HG02852 (cell line): ENCODE results near the gene FAM240B.
A peak's percentile ranks its signal among the peaks of the same experiment; 100 is the strongest.

ENCODE experiments used
- ATAC-seq: cut with Tn5 transposase; IDR thresholded peaks from one replicate; pipeline ENCODE4 v1.9.1; 2021; ENCODE audit warnings: mild to moderate bottlenecking, moderate library complexity; ENCODE audit not compliant: unreplicated experiment

The FAM240B gene

GRCh38 chr9:38705917-38706316, 14.0 kb downstream of the FAM240B start:
- no peak for ATAC-seq

DNA sequence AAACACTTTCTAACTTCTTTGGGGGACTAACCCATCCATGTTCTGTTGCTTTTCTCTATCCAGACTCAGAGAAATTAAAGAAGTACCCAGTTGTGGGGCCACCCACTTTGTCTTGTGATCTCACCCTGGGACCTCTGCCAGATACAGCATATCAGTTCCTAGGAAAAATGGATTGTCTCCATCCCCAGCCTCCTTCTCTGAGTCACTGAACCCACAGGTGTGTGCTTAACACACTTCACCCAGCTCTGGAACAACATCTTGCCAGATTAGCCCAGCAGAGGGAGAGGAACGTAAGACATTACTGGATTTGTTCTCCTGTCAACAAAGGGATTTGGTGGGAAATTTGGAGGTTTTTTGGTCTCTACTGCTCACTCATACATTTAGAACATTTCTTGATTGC, 19.2 kb downstream of the FAM240B start:
- ATAC-seq, result no peak

GRCh38 chr9:38699337-38699736, 20.6 kb downstream of the FAM240B start:
- no peak for ATAC-seq

DNA sequence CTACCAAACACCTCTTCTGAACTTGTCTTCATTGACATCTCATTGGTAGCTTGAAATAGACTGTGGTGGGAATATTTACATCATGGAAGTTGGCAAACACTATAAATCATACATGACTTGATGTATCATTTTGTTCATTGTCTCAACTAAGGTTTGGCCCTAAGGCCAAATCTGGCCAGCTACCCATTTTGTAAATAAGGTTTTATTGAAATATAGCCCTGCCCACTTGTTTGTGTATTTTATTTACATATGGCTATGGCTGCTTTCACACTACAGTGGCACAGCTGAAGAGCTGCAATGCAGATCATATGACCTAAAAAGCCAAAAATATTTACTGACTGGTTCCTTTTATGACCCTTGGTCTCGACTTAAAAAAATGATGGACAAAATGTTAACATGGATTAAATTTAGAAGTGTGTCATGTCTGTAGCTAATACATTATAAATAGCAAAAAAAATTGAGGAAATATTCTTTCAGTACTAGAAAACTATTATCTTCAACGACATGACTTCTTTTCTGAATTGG, 22.1 kb downstream of the FAM240B start:
- ATAC-seq, result no peak

GRCh38 chr9:38696999-38697398, 22.9 kb downstream of the FAM240B start:
- ATAC-seq, result no peak

GRCh38 chr9:38694676-38695075, 25.3 kb downstream of the FAM240B start:
- ATAC-seq, result no peak

DNA sequence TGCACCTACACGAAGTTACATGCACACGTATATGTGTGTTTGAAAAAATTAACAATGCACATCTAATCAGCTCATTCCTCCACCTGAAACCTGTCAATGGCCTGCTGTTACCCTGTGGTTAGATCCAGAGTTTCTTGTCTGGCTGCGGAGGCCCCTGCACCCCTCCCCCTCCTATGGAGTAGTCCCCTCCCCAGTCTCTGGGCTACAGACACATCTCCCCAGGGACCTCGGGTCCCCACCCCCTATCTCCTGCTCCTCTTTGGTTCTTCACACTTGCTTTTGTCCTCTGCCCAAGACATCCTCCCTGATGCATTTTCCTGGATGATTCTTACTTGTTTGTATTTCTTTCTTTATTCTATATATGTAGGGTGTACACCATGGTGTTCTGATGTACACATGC, 27.2 kb downstream of the FAM240B start:
- ATAC-seq, result no peak

DNA sequence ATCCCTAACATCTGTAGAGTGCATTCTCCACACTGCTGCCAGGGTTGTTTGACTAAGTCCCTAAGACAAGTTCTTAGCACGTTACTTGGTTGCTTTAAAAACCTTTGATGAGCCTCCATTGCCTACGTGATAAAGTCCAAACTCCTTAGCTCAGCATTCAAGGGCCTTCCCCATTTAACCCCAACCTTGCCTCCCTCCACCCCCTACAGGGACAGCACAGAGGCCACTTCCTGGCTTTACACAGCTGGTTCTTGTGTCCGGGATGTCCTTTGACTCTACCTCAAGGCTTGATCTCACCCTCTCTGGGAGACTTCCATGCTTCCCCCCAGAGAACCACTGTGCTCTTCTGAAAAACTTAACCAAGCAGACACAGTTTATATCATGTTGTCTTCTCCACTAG, 29.4 kb downstream of the FAM240B start:
- no peak for ATAC-seq

DNA sequence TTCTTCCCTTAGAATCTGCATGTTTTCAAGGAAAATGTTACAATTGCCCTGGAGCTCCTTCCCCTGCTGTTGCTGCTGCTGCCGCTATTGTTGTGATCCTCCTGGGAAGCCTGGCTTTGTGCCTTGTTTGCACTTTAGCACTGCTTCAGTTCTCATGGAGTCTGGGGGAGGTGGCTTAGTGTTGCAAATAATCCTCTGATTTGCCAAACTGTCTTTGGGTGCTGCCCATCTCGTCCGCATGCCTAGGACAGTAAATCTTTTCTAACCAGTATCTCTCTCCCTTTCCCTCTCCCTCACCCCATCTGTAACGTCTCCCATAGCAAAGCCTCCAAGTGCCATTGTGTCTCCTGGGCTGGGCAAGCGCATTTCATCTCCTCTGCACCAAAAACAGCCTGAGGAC, 30.3 kb downstream of the FAM240B start:
- ATAC-seq, result no peak

DNA sequence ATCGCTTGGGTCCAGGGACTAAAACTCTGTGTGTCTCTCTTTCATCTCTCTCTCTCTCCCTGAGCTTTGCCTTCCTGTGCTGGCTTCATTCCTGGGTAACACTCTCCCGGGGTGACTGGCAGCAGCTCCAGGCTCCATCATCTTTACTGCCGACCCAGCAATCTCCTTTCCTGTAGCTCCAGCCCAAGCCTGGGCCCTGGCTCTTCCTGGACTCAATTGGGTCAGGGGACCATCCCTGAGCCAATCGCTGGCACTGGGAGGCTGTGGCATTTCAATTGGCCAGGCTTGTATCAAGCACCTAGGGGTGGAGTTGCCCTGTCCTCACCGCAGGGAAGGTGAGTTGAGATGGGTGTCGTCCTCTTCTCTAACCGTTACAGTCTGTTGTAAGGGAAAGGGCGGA, 31.9 kb downstream of the FAM240B start:
- ATAC-seq, result no peak

DNA sequence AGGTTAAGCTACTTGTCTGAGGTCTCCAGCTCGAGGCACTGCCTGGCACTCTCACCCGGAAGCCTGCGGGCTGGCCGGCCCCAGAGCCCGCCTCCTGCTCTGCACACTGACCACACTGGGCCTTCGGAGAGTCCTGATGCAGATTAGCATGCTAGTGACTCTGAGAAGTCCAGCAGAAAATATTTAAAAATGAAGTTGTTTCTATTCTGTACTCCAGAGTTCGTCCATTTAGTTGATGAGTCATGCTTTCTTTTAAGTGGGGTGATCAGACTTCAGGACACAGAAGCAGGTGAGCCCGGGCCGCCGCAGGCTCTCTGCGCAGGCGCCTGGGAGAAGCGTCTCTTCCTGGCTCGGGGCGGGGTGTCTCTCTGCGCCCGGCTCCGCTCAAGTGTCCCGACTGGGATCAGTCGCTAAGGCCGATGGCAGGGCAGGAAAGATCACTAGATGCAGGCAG, 32.5 kb downstream of the FAM240B start:
- ATAC-seq, result no peak

GRCh38 chr9:38686933-38687332, 33.0 kb downstream of the FAM240B start:
- no peak for ATAC-seq

GRCh38 chr9:38685535-38685934, 34.4 kb downstream of the FAM240B start:
- ATAC-seq, result no peak

DNA sequence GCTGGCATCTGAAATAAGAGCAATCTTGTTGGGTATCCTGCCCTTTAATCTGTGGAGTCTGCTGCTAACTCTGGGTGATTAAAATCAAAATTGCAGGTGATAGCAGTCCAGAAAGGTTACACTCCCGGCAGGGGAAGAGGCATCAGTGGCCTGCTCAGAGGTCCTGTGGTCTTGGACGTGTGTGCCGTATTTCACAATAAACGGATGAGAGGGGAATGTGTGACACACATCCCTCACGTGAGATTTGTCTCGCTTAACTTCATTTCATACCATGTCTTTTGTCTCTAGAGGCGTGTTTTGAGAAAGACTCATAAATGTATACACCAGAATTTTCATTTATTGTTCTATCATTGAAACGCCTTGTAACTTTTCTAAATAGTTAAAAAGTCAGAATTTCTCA, 36.6 kb downstream of the FAM240B start:
- no peak for ATAC-seq

- no peak for ATAC-seq
Measured at GRCh38 chr9:38682713-38683112, 37.2 kb downstream of the FAM240B start.

DNA sequence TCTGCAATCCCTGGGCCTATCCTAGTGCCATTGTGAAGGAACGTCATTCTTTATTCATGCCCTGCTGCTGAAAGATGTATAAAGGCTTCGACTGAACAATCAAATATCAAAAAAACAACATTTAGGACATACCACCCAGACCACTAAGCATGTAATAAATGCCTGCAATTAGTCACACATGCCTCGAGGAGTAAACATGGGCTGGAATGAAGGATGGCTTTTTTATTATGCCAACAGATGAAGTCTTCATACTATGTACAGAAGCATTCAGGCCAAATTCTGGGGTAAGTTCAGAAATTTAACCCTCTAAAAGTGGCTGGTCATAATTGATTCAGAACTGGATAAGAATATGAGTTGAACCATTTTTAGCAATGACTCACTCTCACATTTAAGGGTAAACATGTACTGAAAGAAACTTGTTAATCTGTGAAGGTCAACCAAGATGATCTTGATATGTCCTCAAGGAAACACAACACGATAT, 38.1 kb downstream of the FAM240B start:
- peak; percentile 54 for ATAC-seq

DNA sequence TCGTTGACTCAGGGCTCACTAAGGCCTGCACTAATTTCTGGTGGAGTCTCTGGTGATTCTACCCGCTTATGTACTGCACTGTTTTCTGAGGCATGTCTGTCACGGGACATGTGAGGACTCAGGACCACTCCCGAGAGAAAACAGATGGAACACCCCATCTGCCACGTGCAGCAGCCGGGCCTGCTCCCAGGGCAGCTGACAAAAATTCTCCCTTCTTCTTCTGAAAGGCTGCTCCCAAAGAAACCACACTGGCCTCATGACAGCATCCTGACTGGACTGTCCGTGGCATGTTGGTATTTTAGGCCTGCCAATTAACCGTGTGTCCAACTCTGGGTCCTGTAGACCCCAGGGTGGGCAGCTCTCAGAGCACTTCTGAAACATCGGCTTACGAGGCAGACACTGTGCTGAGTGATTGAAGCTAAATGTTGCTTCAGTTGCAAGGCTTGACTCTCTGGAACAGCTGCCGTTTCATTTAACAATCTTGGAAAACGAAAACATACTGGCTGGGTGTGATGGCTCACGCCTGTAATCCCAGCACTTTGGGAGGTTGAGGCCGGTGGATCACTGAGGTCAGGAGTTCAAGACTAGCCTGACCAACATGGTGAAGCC, 39.0 kb downstream of the FAM240B start:
- ATAC-seq, result no peak

GRCh38 chr9:38677660-38678303, 42.2 kb downstream of the FAM240B start:
- ATAC-seq, result no peak

- no peak for ATAC-seq
Measured at GRCh38 chr9:38675831-38676230, 44.1 kb downstream of the FAM240B start.

DNA sequence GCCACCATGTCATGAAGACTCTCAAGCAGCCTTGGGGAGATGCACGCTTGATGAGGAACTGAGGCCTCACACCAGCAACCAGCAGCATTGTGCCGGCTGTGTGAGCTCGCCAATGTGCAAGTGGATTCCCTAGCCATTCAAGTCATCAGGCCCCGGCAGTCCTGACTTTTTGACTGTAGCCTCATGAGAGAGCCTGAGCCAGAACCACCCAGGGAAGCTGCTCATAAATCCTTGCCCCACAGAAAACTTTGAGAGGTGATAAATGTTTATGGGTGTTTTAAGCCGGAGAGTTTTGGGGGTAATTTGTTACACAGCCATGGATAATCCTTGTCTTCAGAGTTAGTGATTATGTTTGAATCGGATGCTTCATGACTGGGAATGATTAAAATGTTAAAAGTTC, 44.7 kb downstream of the FAM240B start:
- no peak for ATAC-seq

- ATAC-seq, result no peak
Measured at GRCh38 chr9:38673399-38674193, 46.3 kb downstream of the FAM240B start.

DNA sequence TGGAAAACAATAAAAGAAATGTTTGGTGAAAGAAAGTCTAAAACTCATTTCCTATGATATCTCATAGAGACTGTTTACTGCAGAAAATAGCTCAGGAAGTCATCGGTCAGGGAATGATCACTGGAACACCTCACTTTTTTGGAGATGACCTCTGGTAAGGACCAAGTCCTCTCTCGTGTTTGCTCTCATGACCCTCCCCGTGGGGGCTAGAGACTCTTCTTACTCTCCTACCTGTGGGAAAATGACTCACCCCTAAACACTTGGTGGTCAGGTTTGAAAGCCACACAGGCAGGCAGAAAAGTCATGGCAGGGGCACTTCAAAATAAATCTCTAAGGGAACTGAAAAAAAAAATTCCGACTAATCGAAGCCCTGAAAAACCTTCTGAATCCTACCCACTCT, 48.2 kb downstream of the FAM240B start:
- peak; percentile 51 for ATAC-seq
